Measurements from ENCODE around the gene SIRPG.
"Not testable (repeated sequence)": the region's sequence is repeated elsewhere in the genome, so short reads cannot be mapped to it uniquely, and the experiment has no call there.

SIRPG gene

GRCh38 chr20:1671891-1672669 is 14.5 kb upstream of the SIRPG start:
- no peak for DNase-seq (ENCODE audit: low spot score)

GRCh38 chr20:1669304-1669703 is 11.7 kb upstream of the SIRPG start:
- DNase-seq (ENCODE audit: low spot score), result no peak

GRCh38 chr20:1667502-1668085 is 10.0 kb upstream of the SIRPG start:
- no peak for DNase-seq (ENCODE audit: low spot score)

- no peak for DNase-seq (ENCODE audit: low spot score)
Observed at GRCh38 chr20:1666802-1667201, 9.2 kb upstream of the SIRPG start.

- DNase-seq (ENCODE audit: low spot score), result no peak
Observed at GRCh38 chr20:1665345-1665744, 7.8 kb upstream of the SIRPG start.

GRCh38 chr20:1664911-1665310 is 7.3 kb upstream of the SIRPG start:
- DNase-seq (ENCODE audit: low spot score), result no peak

GRCh38 chr20:1663917-1664316 is 6.3 kb upstream of the SIRPG start:
- DNase-seq (ENCODE audit: low spot score), result no peak

GRCh38 chr20:1661542-1662299 is 4.1 kb upstream of the SIRPG start:
- no peak for DNase-seq (ENCODE audit: low spot score)

- DNase-seq (ENCODE audit: low spot score), result no peak
Observed at GRCh38 chr20:1660246-1660645, 2.7 kb upstream of the SIRPG start.

- no peak for DNase-seq (ENCODE audit: low spot score)
Observed at GRCh38 chr20:1656844-1657243, 735 bp downstream of the SIRPG start.

- no peak for DNase-seq (ENCODE audit: low spot score)
Observed at GRCh38 chr20:1654996-1655395, 2.6 kb downstream of the SIRPG start.

GRCh38 chr20:1652960-1653359 is 4.6 kb downstream of the SIRPG start:
- DNase-seq (ENCODE audit: low spot score), result no peak

GRCh38 chr20:1652104-1652503 is 5.5 kb downstream of the SIRPG start:
- no peak for DNase-seq (ENCODE audit: low spot score)

GRCh38 chr20:1651268-1652058 is 6.1 kb downstream of the SIRPG start:
- DNase-seq (ENCODE audit: low spot score), result no peak

- no peak for DNase-seq (ENCODE audit: low spot score)
Observed at GRCh38 chr20:1648101-1648500, 9.5 kb downstream of the SIRPG start.

- DNase-seq (ENCODE audit: low spot score), result no peak
Observed at GRCh38 chr20:1646975-1647431, 10.6 kb downstream of the SIRPG start.

GRCh38 chr20:1644101-1644962 is 13.2 kb downstream of the SIRPG start:
- DNase-seq (ENCODE audit: low spot score), result no peak

GRCh38 chr20:1638643-1639042 is 18.9 kb downstream of the SIRPG start:
- not testable (repeated sequence) for DNase-seq (ENCODE audit: low spot score)

GRCh38 chr20:1637755-1638154 is 19.8 kb downstream of the SIRPG start:
- DNase-seq (ENCODE audit: low spot score), result no peak

- no peak for DNase-seq (ENCODE audit: low spot score)
Observed at GRCh38 chr20:1637226-1637625, 20.4 kb downstream of the SIRPG start.

GRCh38 chr20:1636621-1637020 is 21.0 kb downstream of the SIRPG start:
- no peak for DNase-seq (ENCODE audit: low spot score)
